HG03521 (cell line): ENCODE results near the gene MSX1.
"Not testable (repeated sequence)": the region's sequence is repeated elsewhere in the genome, so short reads cannot be mapped to it uniquely, and the experiment has no call there.

Experiments used
- ATAC-seq: cut with Tn5 transposase; IDR thresholded peaks from one replicate; pipeline ENCODE4 v1.9.1; 2021; ENCODE audit warnings: mild to moderate bottlenecking, moderate library complexity; ENCODE audit not compliant: unreplicated experiment

MSX1 gene

DNA sequence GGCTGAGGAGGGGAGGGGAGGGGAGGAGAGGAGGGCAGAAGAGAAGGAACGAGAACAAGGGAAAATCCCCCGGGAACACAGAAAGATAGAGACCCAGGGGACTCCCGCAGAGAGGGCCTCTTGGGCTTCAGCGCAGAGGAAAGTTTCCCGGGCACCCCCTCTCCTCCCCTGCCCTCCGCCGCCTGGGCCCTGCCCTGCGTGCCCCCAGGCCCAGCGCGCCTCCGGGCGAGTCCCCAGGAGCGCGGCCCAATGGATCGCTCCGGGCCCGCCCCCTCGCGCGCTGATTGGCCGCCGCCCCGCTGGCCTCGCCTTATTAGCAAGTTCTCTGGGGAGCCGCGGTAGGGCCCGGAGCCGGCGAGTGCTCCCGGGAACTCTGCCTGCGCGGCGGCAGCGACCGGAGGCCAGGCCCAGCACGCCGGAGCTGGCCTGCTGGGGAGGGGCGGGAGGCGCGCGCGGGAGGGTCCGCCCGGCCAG, at the start of gene MSX1:
Gene MSX1 (plus strand): TSS at position 341 of the 474 bp plus-strand sequence. CDS start 235 bp downstream, outside the sequence.
- ATAC-seq = peak; percentile 73

DNA sequence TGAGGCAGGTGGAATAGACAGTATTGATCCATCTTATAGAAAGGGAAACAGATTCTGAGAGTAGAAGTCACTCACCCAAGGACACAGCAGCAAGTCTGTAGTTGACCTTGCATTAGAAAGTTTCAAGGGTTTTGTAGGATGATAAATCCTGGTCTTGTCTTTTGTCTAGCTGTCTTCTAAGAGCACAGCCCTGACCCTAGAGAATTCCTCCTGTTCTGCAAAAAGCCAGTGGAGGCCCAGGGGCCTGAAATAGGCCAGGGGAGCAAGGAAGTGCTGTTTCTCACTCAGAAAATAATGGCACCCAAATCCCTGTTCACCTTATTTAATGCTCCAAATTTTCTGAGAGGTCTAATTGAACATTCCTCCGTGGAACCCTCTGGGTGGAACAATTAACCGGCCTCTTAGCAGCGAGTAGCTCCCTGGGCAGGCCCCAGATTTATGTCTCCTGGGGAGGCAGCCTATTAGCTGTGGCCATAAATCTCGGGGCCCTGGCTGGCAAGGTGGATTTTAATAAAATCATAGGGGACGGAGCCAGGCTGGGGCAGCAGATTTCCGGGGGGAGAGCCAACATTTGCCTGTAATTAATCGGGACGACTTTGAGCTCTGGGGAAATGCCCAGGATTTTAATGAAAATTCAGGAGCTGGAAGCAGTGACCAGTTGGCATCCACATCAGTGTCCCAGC, 49.2 kb upstream of the MSX1 start:
- ATAC-seq = no peak

DNA sequence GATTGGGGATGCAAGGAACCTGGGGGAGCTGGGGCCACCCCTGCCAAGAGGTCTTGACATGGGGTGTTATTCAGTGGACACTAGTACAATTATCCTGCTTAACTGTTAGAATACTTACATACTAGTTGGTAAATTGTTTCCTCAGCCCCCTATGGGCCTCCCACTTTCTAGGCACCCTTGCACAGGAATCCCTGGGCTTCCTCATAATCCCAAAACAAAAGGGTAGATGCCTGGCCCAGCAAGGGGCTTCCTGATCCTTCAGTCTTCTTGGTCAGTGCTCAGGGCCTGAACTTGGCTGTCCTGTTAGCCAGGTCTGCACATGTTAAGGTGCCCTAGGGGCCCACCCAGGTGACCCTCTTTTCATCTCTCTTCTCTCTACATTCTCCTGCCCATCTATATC, 48.7 kb upstream of the MSX1 start:
- no peak for ATAC-seq

DNA sequence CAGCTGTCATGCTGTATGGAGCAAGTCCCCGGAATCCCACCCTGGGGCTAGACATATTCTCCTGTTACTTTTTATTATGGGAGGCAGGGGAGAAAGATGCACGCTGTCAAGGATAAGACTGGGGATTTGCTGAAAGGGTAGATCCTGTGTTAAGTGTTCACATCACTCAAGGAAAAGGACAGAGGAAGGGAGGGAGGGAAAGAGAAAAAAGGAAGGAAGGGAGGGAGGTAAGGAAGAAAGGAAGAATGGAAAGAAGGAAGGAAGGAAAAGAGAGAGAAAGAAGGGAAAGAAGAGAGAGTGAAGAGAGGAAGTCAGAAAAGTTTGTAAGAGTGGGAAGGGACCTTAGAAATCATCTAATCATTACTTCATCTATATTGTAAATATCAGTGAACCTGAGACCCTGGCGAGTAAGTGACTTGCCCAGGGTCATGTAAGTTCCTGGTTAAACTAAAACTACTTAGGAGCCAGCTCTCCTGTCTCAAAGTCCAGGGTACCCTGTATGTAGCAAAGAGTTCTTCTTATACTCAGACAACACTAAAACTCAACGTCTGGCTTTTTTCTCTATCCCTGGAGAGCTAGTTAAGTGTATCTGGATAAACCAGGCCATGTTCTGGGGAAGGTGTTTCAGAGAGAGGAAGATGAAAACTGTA, 47.2 kb upstream of the MSX1 start:
- no peak for ATAC-seq

DNA sequence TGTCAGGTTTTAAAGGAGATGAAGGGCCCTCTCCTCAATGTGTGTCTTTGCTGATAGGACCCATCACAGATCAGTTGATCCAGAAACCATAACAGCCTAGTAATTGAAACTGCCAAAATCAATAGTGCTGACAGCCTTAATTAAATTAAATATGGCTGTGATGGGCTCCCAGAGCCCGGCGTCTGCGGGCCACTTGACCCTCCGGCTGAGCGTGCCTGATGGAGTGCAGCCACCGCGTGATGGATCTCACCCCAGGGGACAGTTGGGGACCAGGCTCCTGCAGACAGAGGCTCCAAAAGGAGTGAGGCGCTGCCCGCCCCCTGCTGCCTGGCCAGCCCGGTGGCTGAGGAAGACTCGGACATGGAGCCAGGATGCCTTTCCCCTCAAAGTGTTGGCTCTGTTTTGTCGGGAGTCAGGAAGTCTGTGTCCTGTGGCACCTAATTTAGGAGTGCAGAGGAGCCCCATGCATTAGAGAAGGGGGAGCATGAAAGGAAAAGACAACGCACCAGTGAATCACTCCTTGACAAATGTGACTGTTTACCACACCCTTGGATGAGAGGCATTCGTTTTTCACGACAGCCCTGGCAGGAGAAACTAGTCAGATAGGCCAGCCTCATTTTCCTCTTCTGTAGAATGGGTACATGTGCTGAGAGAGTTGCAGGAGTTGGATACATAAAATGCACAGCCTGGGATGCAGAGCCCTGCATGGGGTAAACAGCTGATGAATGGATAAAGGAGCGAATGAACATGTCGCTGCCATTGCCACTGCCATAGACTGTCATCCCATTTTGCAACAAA, 40.9 kb upstream of the MSX1 start:
- no peak for ATAC-seq

DNA sequence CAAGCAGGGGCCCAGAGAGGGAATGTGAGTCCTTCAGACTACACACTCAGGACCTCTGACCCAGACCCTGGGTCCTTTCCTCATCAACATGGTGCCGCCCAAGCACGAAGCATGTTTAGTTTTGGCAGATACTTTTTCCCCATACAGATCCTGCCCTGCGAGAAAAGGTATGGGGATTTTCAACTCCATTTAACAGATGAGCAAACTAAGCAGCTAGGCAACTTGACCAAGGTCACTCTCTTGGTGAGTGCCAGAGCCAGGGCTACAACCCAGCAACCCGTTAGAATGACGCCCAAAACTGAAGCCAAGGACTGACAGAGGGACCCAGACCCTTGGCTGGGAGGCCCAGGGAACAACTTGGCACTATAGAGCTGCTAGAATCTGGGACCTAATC, 40.3 kb upstream of the MSX1 start:
- no peak for ATAC-seq

GRCh38 chr4:4820261-4820660, 39.2 kb upstream of the MSX1 start:
- ATAC-seq = no peak

DNA sequence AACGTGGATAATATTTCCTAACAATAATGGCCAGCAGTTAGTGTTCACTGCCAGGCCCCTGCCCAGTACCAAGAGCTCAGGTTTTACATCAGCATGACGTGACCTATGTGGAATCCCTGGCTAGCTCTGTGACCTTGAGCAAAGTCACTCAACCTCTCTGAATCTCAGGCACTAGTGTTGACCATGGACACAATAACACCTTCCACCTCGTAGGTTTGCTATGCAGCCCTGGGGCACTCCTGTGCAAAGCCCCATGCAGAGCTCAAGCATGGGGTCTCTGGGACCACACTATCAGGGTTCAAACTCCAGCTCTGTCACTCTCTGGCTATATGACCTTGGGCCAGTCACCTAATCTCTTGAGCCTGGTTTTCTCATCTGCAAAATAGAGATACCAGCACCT, 38.7 kb upstream of the MSX1 start:
- ATAC-seq = no peak

DNA sequence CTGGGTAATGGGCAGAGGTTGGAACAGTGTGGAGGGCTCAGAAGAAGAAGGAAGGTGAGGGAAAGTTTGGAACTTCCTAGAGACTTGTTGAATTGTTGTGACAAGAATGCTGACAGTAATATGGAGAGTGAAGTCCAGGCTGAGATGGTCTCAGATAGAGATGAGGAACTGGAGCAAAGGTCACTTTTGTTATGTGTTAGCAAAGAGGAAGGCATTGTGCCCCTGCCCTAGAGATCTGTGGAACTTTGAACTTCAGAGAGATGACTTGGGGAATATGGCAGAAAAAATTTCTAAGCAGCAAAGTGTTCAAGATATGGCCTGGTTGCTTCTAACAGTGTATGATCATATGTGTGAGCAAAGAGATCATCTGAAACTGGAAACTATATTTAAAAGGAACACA, 37.9 kb upstream of the MSX1 start:
- ATAC-seq = no peak

- not testable (repeated sequence) for ATAC-seq
Measured at GRCh38 chr4:4822286-4822685, 37.2 kb upstream of the MSX1 start.

GRCh38 chr4:4823621-4824162, 35.8 kb upstream of the MSX1 start:
- ATAC-seq = no peak

GRCh38 chr4:4824232-4824631, 35.2 kb upstream of the MSX1 start:
- ATAC-seq = no peak

- no peak for ATAC-seq
Measured at GRCh38 chr4:4825431-4825830, 34.0 kb upstream of the MSX1 start.

DNA sequence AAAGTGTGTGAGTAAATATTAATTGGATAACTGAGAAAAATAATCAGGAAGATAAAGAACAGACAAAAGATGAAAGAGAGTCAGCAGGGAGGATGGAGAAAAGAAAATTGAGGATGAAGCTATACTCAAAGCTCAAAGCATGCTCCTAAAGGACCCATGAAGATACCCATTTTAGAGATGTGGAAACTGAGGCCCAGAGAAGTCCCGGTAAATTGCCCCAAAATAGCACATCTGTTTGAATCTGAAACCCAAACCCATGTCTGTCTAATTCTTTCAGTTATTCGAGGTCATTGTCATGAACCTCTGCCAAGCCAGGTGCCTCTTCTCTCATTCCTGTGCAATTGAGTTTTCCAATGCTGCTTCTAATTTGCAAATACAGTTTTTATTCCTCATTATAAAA, 29.6 kb upstream of the MSX1 start:
- no peak for ATAC-seq

DNA sequence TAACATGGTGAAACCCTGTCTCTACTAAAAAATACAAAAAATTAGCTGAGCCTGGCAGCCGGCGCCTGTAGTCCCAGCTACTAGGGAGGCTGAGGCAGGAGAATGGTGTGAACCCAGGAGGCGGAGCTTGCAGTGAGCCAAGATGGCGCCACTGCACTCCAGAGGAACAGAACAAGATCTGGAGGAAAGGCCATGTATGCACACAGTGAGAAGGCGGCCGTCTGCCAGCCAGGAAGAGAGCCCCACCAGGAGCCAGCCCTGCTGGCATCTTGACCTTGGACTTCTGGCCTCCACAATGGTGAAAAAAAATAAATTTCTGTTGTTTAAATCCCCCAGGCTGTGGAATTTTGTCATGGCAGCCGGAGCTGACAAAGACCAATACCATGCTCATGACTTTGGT, 28.2 kb upstream of the MSX1 start:
- ATAC-seq = no peak

- ATAC-seq = no peak
Measured at GRCh38 chr4:4831825-4832224, 27.6 kb upstream of the MSX1 start.

GRCh38 chr4:4836044-4836443, 23.4 kb upstream of the MSX1 start:
- no peak for ATAC-seq

GRCh38 chr4:4837316-4837715, 22.1 kb upstream of the MSX1 start:
- no peak for ATAC-seq

DNA sequence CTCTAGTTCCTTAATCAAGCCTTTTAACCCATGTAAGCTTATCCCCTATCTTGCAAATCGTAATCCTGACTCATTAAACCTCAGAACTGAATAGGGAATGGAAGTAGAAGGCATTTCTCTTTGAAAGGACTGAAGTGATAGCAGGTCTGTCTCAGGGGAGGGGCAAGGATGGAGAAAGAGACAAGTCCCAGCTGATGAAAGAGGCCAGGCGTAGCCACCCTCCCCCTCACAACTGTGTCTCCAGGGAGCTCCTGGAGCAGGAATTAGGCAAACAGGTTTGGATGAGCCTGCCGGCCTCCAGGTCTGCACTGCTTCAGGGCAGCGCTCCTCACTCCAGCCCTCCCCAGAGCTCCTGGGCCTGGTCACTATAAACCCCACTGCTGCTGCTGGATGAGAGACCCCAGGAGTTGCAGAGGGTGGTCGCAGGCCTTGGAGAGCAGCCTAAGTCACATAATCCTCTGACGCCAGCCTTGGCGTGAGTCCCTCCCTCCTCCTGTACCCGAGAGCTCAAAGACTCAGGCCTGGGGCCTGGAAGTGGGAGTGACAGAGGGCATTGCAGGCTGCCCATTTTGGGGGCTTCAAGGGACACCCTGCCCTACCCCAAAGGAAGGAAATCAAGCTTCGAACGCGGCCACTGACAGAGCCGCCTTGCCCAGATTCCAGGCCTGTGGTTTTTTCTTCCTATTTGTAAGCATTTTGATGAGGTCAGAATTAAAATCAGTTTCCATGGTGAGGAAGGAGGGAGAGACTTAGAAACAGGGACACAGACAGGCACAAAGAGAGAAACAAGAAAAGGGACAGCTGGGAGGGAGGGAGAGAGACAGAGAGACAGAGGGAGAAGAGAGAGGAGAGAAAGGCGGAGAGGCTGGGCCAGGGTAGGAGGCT, 21.2 kb upstream of the MSX1 start:
- no peak for ATAC-seq

- no peak for ATAC-seq
Measured at GRCh38 chr4:4838936-4839810, 20.3 kb upstream of the MSX1 start.
